Measurements from ENCODE around the gene FCHSD2. TPM values are rescaled to one million over a fixed set of nuclear protein-coding genes. Genes with fewer than 3 reads are reported as not detected.

The FCHSD2 gene
- total and polyA plus RNA-seq, 4 donors, result 7.6 to 18.7 (median 9.9) TPM

DNA sequence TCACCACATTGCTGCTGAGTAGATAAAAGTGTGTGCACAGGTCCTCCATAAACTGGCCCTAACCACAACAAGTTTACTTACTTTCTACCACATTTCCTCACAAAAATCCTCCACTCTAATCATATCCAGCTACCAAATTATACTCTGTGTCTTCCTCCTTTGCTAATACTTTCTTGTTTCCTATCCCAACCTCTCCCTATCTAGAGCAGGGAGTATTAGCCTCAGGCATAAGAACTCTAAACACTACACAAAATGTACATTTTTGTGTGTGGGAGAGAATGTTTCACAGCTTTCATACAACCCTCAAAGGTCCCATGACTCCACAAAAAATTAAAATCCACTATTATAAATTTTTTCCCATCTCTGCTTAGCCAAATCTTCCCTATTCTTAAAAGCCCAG, 255.5 kb downstream of the FCHSD2 start:
- peaks cover 0 to 2% (median 0%) of the 10 kb centered on the region in 4 donors for H3K4me1 ChIP-seq (ENCODE audit: control insufficient read depth in 4 of 4, insufficient read depth in 4 of 4, low read length in 3 of 4)
- no peak overlapping the region for H3K9ac ChIP-seq (ENCODE audit: low read depth in 1 of 2, low read length in 2 of 2)
- H3K9me3 ChIP-seq (ENCODE audit: control insufficient read depth in 4 of 4, low read length in 3 of 4), result no peaks in the 10 kb centered on the region
- H3K4me3 ChIP-seq (ENCODE audit: low read depth in 1 of 3, low read length in 3 of 3), result no peak overlapping the region
- no peak for DNase-seq (ENCODE audit: low spot score)
- H3K36me3 ChIP-seq (ENCODE audit: control insufficient read depth in 4 of 4, insufficient read depth in 3 of 4, low read depth in 1 of 4, low read length in 3 of 4), result peaks cover 1 to 33% (median 28%) of the 10 kb centered on the region in 4 donors
- no peaks in the 10 kb centered on the region for H3K27me3 ChIP-seq (ENCODE audit: control insufficient read depth in 4 of 4, insufficient read depth in 4 of 4, low read length in 3 of 4)
- H3K27ac ChIP-seq (ENCODE audit: low read depth in 1 of 2, low read length in 2 of 2), result no peak overlapping the region
- TF ChIP-seq HNF4A (conservative IDR thresholded peaks at IDR 0.05) (no peak), RXRA (IDR thresholded peaks at IDR 0.05) (no peak), RAD21 (IDR thresholded peaks at IDR 0.05) (no peak), NR2F2 (IDR thresholded peaks at IDR 0.05) (no peak), EGR1 (IDR thresholded peaks at IDR 0.05; ENCODE audit: low read depth in 2 of 2) (no peak), TAF1 (conservative IDR thresholded peaks at IDR 0.05) (no peak), JUND (IDR thresholded peaks at IDR 0.05) (no peak), FOXA1 (IDR thresholded peaks at IDR 0.05) (no peak), FOXA2 (IDR thresholded peaks at IDR 0.05) (no peak), YY1 (IDR thresholded peaks at IDR 0.05) (no peak), HNF4G (IDR thresholded peaks at IDR 0.05) (no peak), GABPA (IDR thresholded peaks at IDR 0.05 in 1 of 2, conservative IDR thresholded peaks at IDR 0.05 in 1 of 2) (no peak), SP1 (IDR thresholded peaks at IDR 0.05) (no peak)
- TF ChIP-seq, protein P1, sequence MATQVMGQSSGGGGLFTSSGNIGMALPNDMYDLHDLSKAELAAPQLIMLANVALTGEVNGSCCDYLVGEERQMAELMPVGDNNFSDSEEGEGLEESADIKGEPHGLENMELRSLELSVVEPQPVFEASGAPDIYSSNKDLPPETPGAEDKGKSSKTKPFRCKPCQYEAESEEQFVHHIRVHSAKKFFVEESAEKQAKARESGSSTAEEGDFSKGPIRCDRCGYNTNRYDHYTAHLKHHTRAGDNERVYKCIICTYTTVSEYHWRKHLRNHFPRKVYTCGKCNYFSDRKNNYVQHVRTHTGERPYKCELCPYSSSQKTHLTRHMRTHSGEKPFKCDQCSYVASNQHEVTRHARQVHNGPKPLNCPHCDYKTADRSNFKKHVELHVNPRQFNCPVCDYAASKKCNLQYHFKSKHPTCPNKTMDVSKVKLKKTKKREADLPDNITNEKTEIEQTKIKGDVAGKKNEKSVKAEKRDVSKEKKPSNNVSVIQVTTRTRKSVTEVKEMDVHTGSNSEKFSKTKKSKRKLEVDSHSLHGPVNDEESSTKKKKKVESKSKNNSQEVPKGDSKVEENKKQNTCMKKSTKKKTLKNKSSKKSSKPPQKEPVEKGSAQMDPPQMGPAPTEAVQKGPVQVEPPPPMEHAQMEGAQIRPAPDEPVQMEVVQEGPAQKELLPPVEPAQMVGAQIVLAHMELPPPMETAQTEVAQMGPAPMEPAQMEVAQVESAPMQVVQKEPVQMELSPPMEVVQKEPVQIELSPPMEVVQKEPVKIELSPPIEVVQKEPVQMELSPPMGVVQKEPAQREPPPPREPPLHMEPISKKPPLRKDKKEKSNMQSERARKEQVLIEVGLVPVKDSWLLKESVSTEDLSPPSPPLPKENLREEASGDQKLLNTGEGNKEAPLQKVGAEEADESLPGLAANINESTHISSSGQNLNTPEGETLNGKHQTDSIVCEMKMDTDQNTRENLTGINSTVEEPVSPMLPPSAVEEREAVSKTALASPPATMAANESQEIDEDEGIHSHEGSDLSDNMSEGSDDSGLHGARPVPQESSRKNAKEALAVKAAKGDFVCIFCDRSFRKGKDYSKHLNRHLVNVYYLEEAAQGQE (IDR thresholded peaks at IDR 0.05), result no peak
- TF ChIP-seq, protein P2, sequence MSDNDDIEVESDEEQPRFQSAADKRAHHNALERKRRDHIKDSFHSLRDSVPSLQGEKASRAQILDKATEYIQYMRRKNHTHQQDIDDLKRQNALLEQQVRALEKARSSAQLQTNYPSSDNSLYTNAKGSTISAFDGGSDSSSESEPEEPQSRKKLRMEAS (IDR thresholded peaks at IDR 0.05), result no peak
- TF ChIP-seq, protein P3, sequence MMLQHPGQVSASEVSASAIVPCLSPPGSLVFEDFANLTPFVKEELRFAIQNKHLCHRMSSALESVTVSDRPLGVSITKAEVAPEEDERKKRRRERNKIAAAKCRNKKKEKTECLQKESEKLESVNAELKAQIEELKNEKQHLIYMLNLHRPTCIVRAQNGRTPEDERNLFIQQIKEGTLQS (IDR thresholded peaks at IDR 0.05), result no peak
- TF ChIP-seq, protein P4, sequence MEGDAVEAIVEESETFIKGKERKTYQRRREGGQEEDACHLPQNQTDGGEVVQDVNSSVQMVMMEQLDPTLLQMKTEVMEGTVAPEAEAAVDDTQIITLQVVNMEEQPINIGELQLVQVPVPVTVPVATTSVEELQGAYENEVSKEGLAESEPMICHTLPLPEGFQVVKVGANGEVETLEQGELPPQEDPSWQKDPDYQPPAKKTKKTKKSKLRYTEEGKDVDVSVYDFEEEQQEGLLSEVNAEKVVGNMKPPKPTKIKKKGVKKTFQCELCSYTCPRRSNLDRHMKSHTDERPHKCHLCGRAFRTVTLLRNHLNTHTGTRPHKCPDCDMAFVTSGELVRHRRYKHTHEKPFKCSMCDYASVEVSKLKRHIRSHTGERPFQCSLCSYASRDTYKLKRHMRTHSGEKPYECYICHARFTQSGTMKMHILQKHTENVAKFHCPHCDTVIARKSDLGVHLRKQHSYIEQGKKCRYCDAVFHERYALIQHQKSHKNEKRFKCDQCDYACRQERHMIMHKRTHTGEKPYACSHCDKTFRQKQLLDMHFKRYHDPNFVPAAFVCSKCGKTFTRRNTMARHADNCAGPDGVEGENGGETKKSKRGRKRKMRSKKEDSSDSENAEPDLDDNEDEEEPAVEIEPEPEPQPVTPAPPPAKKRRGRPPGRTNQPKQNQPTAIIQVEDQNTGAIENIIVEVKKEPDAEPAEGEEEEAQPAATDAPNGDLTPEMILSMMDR (IDR thresholded peaks at IDR 0.05; ENCODE audit: low read depth, low read length, missing input control), result no peak
- TF ChIP-seq, protein P5, sequence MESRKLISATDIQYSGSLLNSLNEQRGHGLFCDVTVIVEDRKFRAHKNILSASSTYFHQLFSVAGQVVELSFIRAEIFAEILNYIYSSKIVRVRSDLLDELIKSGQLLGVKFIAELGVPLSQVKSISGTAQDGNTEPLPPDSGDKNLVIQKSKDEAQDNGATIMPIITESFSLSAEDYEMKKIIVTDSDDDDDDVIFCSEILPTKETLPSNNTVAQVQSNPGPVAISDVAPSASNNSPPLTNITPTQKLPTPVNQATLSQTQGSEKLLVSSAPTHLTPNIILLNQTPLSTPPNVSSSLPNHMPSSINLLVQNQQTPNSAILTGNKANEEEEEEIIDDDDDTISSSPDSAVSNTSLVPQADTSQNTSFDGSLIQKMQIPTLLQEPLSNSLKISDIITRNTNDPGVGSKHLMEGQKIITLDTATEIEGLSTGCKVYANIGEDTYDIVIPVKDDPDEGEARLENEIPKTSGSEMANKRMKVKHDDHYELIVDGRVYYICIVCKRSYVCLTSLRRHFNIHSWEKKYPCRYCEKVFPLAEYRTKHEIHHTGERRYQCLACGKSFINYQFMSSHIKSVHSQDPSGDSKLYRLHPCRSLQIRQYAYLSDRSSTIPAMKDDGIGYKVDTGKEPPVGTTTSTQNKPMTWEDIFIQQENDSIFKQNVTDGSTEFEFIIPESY (IDR thresholded peaks at IDR 0.05), result no peak

Measured in liver (tissue), 9 donors.